ENCODE results near the gene OPN4.

DNA sequence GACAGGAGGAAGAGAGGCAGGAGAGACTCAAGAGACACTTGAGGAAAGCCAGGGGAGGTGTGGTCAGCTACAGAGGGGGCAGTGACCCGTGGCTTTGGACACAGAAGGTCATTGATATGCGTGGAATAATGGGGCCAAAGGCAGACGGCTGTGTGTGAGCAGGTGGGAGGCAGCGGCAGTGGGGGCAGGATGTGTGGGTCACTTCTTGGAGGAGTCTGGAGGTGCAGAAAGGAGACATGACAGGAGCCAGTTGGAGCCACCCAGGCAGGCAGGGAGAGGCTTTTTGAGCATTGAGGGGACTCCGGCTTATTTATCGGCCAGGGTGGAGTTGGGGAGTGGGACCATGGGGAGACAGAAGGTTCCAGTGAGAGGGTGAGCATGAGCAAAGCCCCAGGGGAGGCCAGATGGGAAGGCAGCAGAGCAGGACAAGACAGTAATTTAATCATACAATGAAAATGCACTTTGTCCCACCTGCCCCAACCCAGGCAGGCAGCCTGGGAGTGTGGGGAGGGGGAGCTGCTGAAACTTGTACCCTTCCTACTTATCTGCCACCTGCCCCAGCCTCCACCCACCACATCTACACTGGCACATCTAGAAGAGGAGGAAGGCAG lies 19.0 kb downstream of the OPN4 start:
- TF ChIP-seq, protein P1, sequence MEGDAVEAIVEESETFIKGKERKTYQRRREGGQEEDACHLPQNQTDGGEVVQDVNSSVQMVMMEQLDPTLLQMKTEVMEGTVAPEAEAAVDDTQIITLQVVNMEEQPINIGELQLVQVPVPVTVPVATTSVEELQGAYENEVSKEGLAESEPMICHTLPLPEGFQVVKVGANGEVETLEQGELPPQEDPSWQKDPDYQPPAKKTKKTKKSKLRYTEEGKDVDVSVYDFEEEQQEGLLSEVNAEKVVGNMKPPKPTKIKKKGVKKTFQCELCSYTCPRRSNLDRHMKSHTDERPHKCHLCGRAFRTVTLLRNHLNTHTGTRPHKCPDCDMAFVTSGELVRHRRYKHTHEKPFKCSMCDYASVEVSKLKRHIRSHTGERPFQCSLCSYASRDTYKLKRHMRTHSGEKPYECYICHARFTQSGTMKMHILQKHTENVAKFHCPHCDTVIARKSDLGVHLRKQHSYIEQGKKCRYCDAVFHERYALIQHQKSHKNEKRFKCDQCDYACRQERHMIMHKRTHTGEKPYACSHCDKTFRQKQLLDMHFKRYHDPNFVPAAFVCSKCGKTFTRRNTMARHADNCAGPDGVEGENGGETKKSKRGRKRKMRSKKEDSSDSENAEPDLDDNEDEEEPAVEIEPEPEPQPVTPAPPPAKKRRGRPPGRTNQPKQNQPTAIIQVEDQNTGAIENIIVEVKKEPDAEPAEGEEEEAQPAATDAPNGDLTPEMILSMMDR (IDR thresholded peaks at IDR 0.05) = no peak
- TF ChIP-seq POLR2A (IDR thresholded peaks at IDR 0.05) = no peak

All from lower leg skin (tissue), 3 donors.